MM.1S (cell line): ENCODE measurements around the gene JUN.

Experiments used
- DNase-seq: peaks from one replicate; pipeline ENCODE4 v3.0.0-alpha.2; 2015
- H2AFZ ChIP-seq: fragments of 300-600 bp; sonication (generic); 2 replicates; pipeline ENCODE4 v1.6.0; 2016; ENCODE audit warnings: antibody characterized with exemption, low read length
- H3F3A ChIP-seq: fragments of 300-600 bp; sonication (generic); 2 replicates; pipeline ENCODE4 v1.6.1; 2016; ENCODE audit warnings: mild to moderate bottlenecking, antibody characterized with exemption, low read length, moderate library complexity, mixed read lengths; ENCODE audit not compliant: insufficient read depth
- H3K27ac ChIP-seq: fragments of 300-600 bp; sonication (generic); 2 replicates; pipeline ENCODE4 v1.5.1; 2016; ENCODE audit warnings: mild to moderate bottlenecking, low read length
- H3K27me3 ChIP-seq: fragments of 300-600 bp; sonication (generic); replicated peaks from 2 replicates; pipeline ENCODE4 v1.6.0; 2016; ENCODE audit warnings: low read length; ENCODE audit not compliant: insufficient read depth
- H3K36me3 ChIP-seq: fragments of 300-600 bp; sonication (generic); replicated peaks from 2 replicates; pipeline ENCODE4 v1.6.1; 2016; ENCODE audit warnings: mild to moderate bottlenecking, low read length, mixed read lengths; ENCODE audit not compliant: insufficient read depth
- H3K4me1 ChIP-seq: fragments of 300-600 bp; sonication (generic); 2 replicates; pipeline ENCODE4 v1.6.1; 2016; ENCODE audit warnings: low read length, mixed read lengths
- H3K4me2 ChIP-seq: fragments of 300-600 bp; sonication (generic); 2 replicates; pipeline ENCODE4 v1.6.0; 2016; ENCODE audit warnings: low read depth, low read length
- H3K4me3 ChIP-seq: fragments of 300-600 bp; sonication (generic); 2 replicates; pipeline ENCODE4 v1.5.1; 2016; ENCODE audit warnings: low read length, mixed read lengths
- H3K79me2 ChIP-seq: fragments of 300-600 bp; sonication (generic); 2 replicates; pipeline ENCODE4 v1.6.1; 2016; ENCODE audit warnings: mixed run types, low read length, mixed read lengths
- H3K9ac ChIP-seq: fragments of 300-600 bp; sonication (generic); 2 replicates; pipeline ENCODE4 v1.6.1; 2016; ENCODE audit warnings: low read length, mixed read lengths
- H3K9me2 ChIP-seq: fragments of 300-600 bp; sonication (generic); replicated peaks from 2 replicates; pipeline ENCODE4 v1.6.1; 2016; ENCODE audit warnings: mild to moderate bottlenecking, low read length, mixed read lengths; ENCODE audit not compliant: insufficient read depth
- H3K9me3 ChIP-seq: fragments of 300-600 bp; sonication (generic); replicated peaks from 2 replicates; pipeline ENCODE4 v1.6.1; 2016; ENCODE audit warnings: mild to moderate bottlenecking, low read length, mixed read lengths; ENCODE audit not compliant: insufficient read depth
- H4K20me1 ChIP-seq: fragments of 300-600 bp; sonication (generic); 2 replicates; pipeline ENCODE4 v1.6.1; 2016; ENCODE audit warnings: mild to moderate bottlenecking, low read length, moderate library complexity, mixed read lengths; ENCODE audit not compliant: insufficient read depth
- EZH2 ChIP-seq: fragments of 300-600 bp; sonication (generic); optimal IDR thresholded peaks from 2 replicates; pipeline ENCODE3; 2017; ENCODE audit warnings: low read depth, mild to moderate bottlenecking, antibody characterized with exemption, low read length, mixed read lengths
- EZH2phosphoT487 ChIP-seq: fragments of 300-600 bp; sonication (generic); IDR thresholded peaks from 2 replicates; pipeline ENCODE4 v1.6.1; 2018; ENCODE audit warnings: antibody characterized with exemption, low read length
- TF ChIP-seq, protein P1 (sequence below): fragments of 300-600 bp; sonication (generic); IDR thresholded peaks from 2 replicates; pipeline ENCODE4 v1.5.1; 2016; ENCODE audit warnings: antibody characterized with exemption, low read length, mixed read lengths

JUN gene

DNA sequence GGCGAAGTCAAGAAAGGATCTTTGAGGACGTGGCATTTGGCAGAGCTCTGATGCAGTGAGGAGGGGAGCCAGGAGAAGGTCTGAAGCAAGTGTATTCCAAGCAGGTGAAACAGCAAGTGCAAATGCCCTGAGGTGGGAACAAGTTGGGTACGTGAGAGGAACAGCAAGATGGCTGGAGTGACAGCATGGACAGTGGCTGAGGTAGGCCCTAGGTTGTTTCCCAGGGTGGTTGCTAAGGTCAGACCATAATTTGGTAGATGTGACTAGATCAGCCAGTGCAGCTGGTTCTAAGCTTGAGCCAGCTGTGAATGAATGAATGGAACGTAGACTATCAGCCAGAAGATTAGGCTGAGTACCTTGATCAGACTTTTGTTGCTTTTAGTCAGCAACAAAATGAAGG is 37.5 kb upstream of the JUN start:
- Histone ChIP-seq H3K36me3 (no peaks in the 10 kb centered on the region), H3K4me3 (no peak overlapping the region), H3K9me3 (no peaks in the 10 kb centered on the region), H2AFZ (no peak overlapping the region), H3K27ac (no peak overlapping the region), H3K9me2 (no peaks in the 10 kb centered on the region), H4K20me1 (no peaks in the 10 kb centered on the region), H3K9ac (no peak overlapping the region), H3K4me1 (peaks cover 6% of the 10 kb centered on the region), H3F3A (peaks cover 4% of the 10 kb centered on the region; the same call in 1 of the 2 replicates), H3K27me3 (no peaks in the 10 kb centered on the region), H3K4me2 (no peak overlapping the region), H3K79me2 (no peaks in the 10 kb centered on the region)
- TF ChIP-seq EZH2phosphoT487 = no peak
- TF ChIP-seq, protein P1, sequence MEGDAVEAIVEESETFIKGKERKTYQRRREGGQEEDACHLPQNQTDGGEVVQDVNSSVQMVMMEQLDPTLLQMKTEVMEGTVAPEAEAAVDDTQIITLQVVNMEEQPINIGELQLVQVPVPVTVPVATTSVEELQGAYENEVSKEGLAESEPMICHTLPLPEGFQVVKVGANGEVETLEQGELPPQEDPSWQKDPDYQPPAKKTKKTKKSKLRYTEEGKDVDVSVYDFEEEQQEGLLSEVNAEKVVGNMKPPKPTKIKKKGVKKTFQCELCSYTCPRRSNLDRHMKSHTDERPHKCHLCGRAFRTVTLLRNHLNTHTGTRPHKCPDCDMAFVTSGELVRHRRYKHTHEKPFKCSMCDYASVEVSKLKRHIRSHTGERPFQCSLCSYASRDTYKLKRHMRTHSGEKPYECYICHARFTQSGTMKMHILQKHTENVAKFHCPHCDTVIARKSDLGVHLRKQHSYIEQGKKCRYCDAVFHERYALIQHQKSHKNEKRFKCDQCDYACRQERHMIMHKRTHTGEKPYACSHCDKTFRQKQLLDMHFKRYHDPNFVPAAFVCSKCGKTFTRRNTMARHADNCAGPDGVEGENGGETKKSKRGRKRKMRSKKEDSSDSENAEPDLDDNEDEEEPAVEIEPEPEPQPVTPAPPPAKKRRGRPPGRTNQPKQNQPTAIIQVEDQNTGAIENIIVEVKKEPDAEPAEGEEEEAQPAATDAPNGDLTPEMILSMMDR = no peak
- TF ChIP-seq EZH2 = no peak
- DNase-seq = no peak

DNA sequence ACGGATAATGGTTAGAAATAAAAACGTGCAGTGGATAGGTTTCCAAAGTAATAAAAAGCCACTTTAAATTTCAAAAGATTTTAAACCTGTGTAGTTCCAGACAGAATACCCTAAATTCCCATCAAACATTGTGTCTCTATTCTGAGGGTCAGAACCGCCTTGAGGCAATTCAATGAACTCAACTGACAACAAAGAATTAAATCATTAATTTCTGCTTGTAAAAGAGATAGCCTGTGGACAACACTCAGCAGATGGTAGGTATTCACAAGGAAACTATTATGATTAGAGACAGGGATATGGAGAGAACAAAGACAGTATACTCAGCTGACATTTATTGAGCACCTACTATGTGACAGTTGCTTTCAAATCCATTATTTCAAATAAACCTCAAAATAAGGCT is 35.1 kb upstream of the JUN start:
- H3K9me3 ChIP-seq = no peaks in the 10 kb centered on the region
- no peaks in the 10 kb centered on the region for H3K9me2 ChIP-seq
- H2AFZ ChIP-seq = no peak overlapping the region
- H4K20me1 ChIP-seq = no peaks in the 10 kb centered on the region
- no peaks in the 10 kb centered on the region for H3K27me3 ChIP-seq
- no peak overlapping the region for H3K9ac ChIP-seq
- H3K79me2 ChIP-seq = no peaks in the 10 kb centered on the region
- peaks cover 13% of the 10 kb centered on the region for H3F3A ChIP-seq
- H3K4me3 ChIP-seq = no peak overlapping the region
- TF ChIP-seq, protein P1 = no peak
- no peak for TF ChIP-seq EZH2
- no peak for TF ChIP-seq EZH2phosphoT487
- H3K27ac ChIP-seq = no peak overlapping the region
- no peak overlapping the region for H3K4me2 ChIP-seq
- H3K4me1 ChIP-seq = peaks cover 11% of the 10 kb centered on the region
- no peak for DNase-seq
- H3K36me3 ChIP-seq = no peaks in the 10 kb centered on the region

DNA sequence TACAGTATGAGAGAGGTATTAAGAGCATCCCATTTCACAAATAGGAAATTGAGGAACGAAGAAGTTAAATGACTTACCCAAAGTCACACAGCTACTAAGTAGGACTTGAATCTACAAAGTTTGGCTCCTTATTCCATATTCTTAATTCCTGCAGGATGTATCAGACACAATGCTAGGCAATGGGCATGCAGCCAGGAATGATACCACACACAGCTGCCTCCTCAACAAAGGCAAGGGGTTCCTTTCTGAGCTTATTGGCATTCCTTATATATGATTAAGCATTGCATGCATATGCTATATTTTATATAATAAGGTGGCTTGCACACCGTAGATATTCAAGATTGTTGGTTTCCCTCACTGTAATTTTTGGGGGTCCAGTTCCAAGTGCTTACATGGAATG is 34.2 kb upstream of the JUN start:
- DNase-seq = no peak
- Histone ChIP-seq H3K4me1 (peaks cover 11% of the 10 kb centered on the region), H3K27ac (no peak overlapping the region), H3K9me2 (no peaks in the 10 kb centered on the region), H3K36me3 (no peaks in the 10 kb centered on the region), H3K9ac (no peak overlapping the region), H3F3A (peaks cover 16% of the 10 kb centered on the region), H3K4me2 (no peak overlapping the region), H3K4me3 (no peak overlapping the region), H3K27me3 (no peaks in the 10 kb centered on the region), H4K20me1 (no peaks in the 10 kb centered on the region), H3K9me3 (no peaks in the 10 kb centered on the region), H3K79me2 (no peaks in the 10 kb centered on the region), H2AFZ (no peak overlapping the region)
- TF ChIP-seq EZH2 (no peak), EZH2phosphoT487 (no peak)
- TF ChIP-seq, protein P1 = no peak
